Measurements from ENCODE around the gene ROBO1. TPM values are rescaled to one million over a fixed set of nuclear protein-coding genes. Genes with fewer than 3 reads are reported as not detected.
A peak's percentile ranks its signal among the peaks of the same experiment; 100 is the strongest.

ROBO1 gene
- total and polyA plus RNA-seq, 2 of the 8 experiments (the other 6 are each of a cell fraction or from before 2014, with no cell fraction given), result 51.4 to 91.0 TPM

GRCh38 chr3:78887547-78888011, 880.2 kb downstream of the ROBO1 start:
- no peak for FAIRE-seq
- H3K23ac ChIP-seq (ENCODE audit: insufficient read length), result no peak overlapping the region
- H3K27me3 ChIP-seq (replicated peaks in 1 of 4; ENCODE audit: control insufficient read depth in 3 of 4, extremely low read depth in 1 of 4, insufficient read depth in 3 of 4, low read length in 3 of 4), result no peaks in the 10 kb centered on the region
- H2AK5ac ChIP-seq (ENCODE audit: low read depth, low read length), result no peak overlapping the region
- H4K8ac ChIP-seq (ENCODE audit: extremely low read depth, insufficient read depth, low read length), result no peak overlapping the region
- H3K4me3 ChIP-seq (ENCODE audit: extremely low read depth in 1 of 4, insufficient read depth in 2 of 4, low read depth in 3 of 4, low read length in 4 of 4), result no peak overlapping the region
- H3K36me3 ChIP-seq (ENCODE audit: control insufficient read depth in 2 of 4, insufficient read depth in 4 of 4, low read length in 3 of 4), result no peaks in the 10 kb centered on the region
- H4K20me1 ChIP-seq (replicated peaks in 1 of 2; ENCODE audit: control insufficient read depth in 1 of 2, insufficient read depth in 2 of 2, low read length in 2 of 2), result peaks cover 0 to 2% of the 10 kb centered on the region in 2 experiments
- H3K23me2 ChIP-seq (ENCODE audit: low read depth, low read length), result no peaks in the 10 kb centered on the region
- no peak overlapping the region for H3K4ac ChIP-seq (replicated peaks; ENCODE audit: insufficient read length, low read depth, low read length)
- peaks cover 0 to 3% (median 0%) of the 10 kb centered on the region in 4 experiments; a peak in 1 of 7 replicates for H3K4me1 ChIP-seq (replicated peaks in 1 of 4; ENCODE audit: control insufficient read depth in 3 of 4, insufficient read depth in 4 of 4, low read length in 3 of 4)
- no peak overlapping the region for H2BK120ac ChIP-seq (replicated peaks; ENCODE audit: low read depth, low read length)
- no peak overlapping the region for H3K4me2 ChIP-seq (ENCODE audit: insufficient read depth in 1 of 2, low read depth in 2 of 2, low read length in 2 of 2)
- H3K14ac ChIP-seq (ENCODE audit: insufficient read length), result no peak overlapping the region
- H3K79me1 ChIP-seq (ENCODE audit: low read depth, low read length), result no peaks in the 10 kb centered on the region; the same call in 1 of the 2 replicates
- no peak overlapping the region for H2BK12ac ChIP-seq (ENCODE audit: low read depth, low read length)
- H2BK15ac ChIP-seq (ENCODE audit: low read length), result no peak overlapping the region
- CTCF ChIA-PET (ENCODE audit: partially characterized antibody), result interaction anchor here (1.9 kb wide), 1 partner anchor 14 kb away, joined by 4 read pairs; no protein-coding TSS in a partner anchor
- POLR2A ChIA-PET (ENCODE audit: partially characterized antibody), result no interaction called here
- H3K79me2 ChIP-seq (ENCODE audit: control insufficient read depth in 1 of 2, insufficient read depth in 2 of 2, low read length in 2 of 2), result peaks cover 0 to 27% of the 10 kb centered on the region in 2 experiments; a peak in 2 of 4 replicates
- H3K27ac ChIP-seq (ENCODE audit: low read depth, low read length), result no peak overlapping the region
- DNase-seq (ENCODE audit: low read depth in 1 of 2, low spot score in 2 of 2), result no peak
- H3K9me3 ChIP-seq (ENCODE audit: insufficient read depth in 2 of 2, low read depth in 1 of 2, low read length in 1 of 2), result no peaks in the 10 kb centered on the region
- no peak overlapping the region for H3K18ac ChIP-seq (ENCODE audit: extremely low read depth, low read length)
- H3K56ac ChIP-seq (replicated peaks; ENCODE audit: insufficient read length, low read depth, low read length), result no peak overlapping the region
- H2BK5ac ChIP-seq (ENCODE audit: low read depth, low read length), result no peak overlapping the region
- peak; percentile 35; the same call in 1 of the 2 replicates for TF ChIP-seq CEBPB (IDR thresholded peaks at IDR 0.05; ENCODE audit: low read depth, low read length)
- no peak for TF ChIP-seq E2F6 (IDR thresholded peaks at IDR 0.05)
- no peak overlapping the region for H2BK20ac ChIP-seq (ENCODE audit: low read length)
- H3K9ac ChIP-seq (replicated peaks in 1 of 4; ENCODE audit: extremely low read depth in 1 of 4, low read depth in 3 of 4, low read length in 3 of 4), result no peak overlapping the region
- H4K5ac ChIP-seq (ENCODE audit: insufficient read length, low read depth, low read length), result no peak overlapping the region
- no peak overlapping the region for H2AFZ ChIP-seq (ENCODE audit: low read length)
- WGBS, 2 experiments (ENCODE audit: extremely low coverage in 1 of 2, insufficient coverage in 1 of 2, insufficient read length in 1 of 2, insufficient replicate concordance in 2 of 2, low coverage in 1 of 2, low lambda C conversion rate in 2 of 2, missing lambda C conversion rate in 1 of 2), result 83% methylated on average over 1 of the region's 1 CpG; no CpG with 5 or more reads in 1 of the 2 experiments
- no peak overlapping the region for H4K91ac ChIP-seq (replicated peaks; ENCODE audit: insufficient read length, low read length)
